H1 (cell line): ENCODE results near the gene MAGI1. TPM values are rescaled to one million over a fixed set of nuclear protein-coding genes. Genes with fewer than 3 reads are reported as not detected.

Source experiments
- CTCF ChIA-PET: fragments of 300-600 bp; sonication (Branson Sonifier 250); formaldehyde crosslinking; loops from one replicate; lab custom pipeline; 2021; ENCODE audit not compliant: partially characterized antibody; lab: Charles Lee
- POLR2A ChIA-PET: fragments of 300-600 bp; sonication (Branson Sonifier 250); formaldehyde crosslinking; loops from one replicate; lab custom pipeline; 2021; ENCODE audit warnings: inconsistent platforms; ENCODE audit not compliant: partially characterized antibody; lab: Charles Lee
- DNase-seq, 2 experiments: peaks; one replicate each; pipeline versions ENCODE4 v3.0.0 to v3.0.0-alpha.2; 2010 to 2022; ENCODE audit warnings: low spot score in 2 of 2, low read depth in 1 of 2, mixed read lengths in 1 of 2
- FAIRE-seq: peaks from 2 replicates; lab custom pipeline; 2011; peaks lifted over from hg19 to GRCh38; lab: Jason Lieb, UNC
- H2AFZ ChIP-seq: 2 replicates; pipeline ENCODE4 v1.8.1; 2012; ENCODE audit warnings: low read length, inconsistent platforms
- H2AK5ac ChIP-seq: 2 replicates; pipeline ENCODE4 v1.6.1; 2013; ENCODE audit warnings: low read depth, low read length
- H2BK120ac ChIP-seq: replicated peaks from 2 replicates; pipeline ENCODE3; 2013; ENCODE audit warnings: low read depth, low read length, inconsistent platforms
- H2BK12ac ChIP-seq: 2 replicates; pipeline ENCODE4 v1.6.1; 2013; ENCODE audit warnings: low read depth, low read length
- H2BK15ac ChIP-seq: 2 replicates; pipeline ENCODE4 v1.6.1; 2013; ENCODE audit warnings: low read length
- H2BK20ac ChIP-seq: 2 replicates; pipeline ENCODE4 v1.6.1; 2013; ENCODE audit warnings: low read length
- H2BK5ac ChIP-seq: 2 replicates; pipeline ENCODE4 v1.6.1; 2013; ENCODE audit warnings: low read depth, low read length
- H3K14ac ChIP-seq: 2 replicates; pipeline ENCODE4 v1.6.1; 2013; ENCODE audit warnings: inconsistent platforms; ENCODE audit not compliant: insufficient read length
- H3K18ac ChIP-seq: 2 replicates; pipeline ENCODE4 v1.6.1; 2013; ENCODE audit warnings: low read length; ENCODE audit errors: extremely low read depth
- H3K23ac ChIP-seq: 2 replicates; pipeline ENCODE4 v1.6.1; 2013; ENCODE audit warnings: inconsistent platforms; ENCODE audit not compliant: insufficient read length
- H3K23me2 ChIP-seq: 2 replicates; pipeline ENCODE4 v1.6.1; 2013; ENCODE audit warnings: low read depth, low read length
- H3K27ac ChIP-seq: 2 replicates; pipeline ENCODE4 v1.6.1; 2011; ENCODE audit warnings: low read depth, low read length, inconsistent platforms
- H3K27me3 ChIP-seq, 4 experiments: replicated peaks in 1 of 4; 1 replicate in 1 of 4; 2 replicates in 3 of 4; pipeline versions ENCODE4 v1.6.1 to v1.8.1; 2011 to 2013; ENCODE audit warnings: low read length in 3 of 4, mild to moderate bottlenecking in 3 of 4, inconsistent platforms in 2 of 4, mixed read lengths in 2 of 4, moderate library complexity in 1 of 4; ENCODE audit not compliant: control insufficient read depth in 3 of 4, insufficient read depth in 3 of 4; ENCODE audit errors: extremely low read depth in 1 of 4
- H3K36me3 ChIP-seq, 4 experiments: 2 replicates each; pipeline versions ENCODE4 v1.6.1 to v1.8.1; 2011 to 2013; ENCODE audit warnings: mild to moderate bottlenecking in 4 of 4, low read length in 3 of 4, moderate library complexity in 2 of 4, control low read depth in 1 of 4, inconsistent platforms in 1 of 4; ENCODE audit not compliant: insufficient read depth in 4 of 4, control insufficient read depth in 2 of 4
- H3K4ac ChIP-seq: replicated peaks from 2 replicates; pipeline ENCODE3; 2013; ENCODE audit warnings: low read length, low read depth, mixed read lengths, inconsistent platforms; ENCODE audit not compliant: insufficient read length
- H3K4me1 ChIP-seq, 4 experiments: replicated peaks in 1 of 4; 1 replicate in 1 of 4; 2 replicates in 3 of 4; pipeline versions ENCODE4 v1.6.1 to v1.8.1; 2011 to 2013; ENCODE audit warnings: low read length in 3 of 4, inconsistent platforms in 2 of 4, mixed read lengths in 1 of 4; ENCODE audit not compliant: insufficient read depth in 4 of 4, control insufficient read depth in 3 of 4
- H3K4me2 ChIP-seq, 2 experiments: 2 replicates each; pipeline versions ENCODE4 v1.6.1 to v1.8.1; 2011 to 2013; ENCODE audit warnings: low read depth in 2 of 2, low read length in 2 of 2, control low read depth in 1 of 2, inconsistent platforms in 1 of 2, mild to moderate bottlenecking in 1 of 2; ENCODE audit not compliant: insufficient read depth in 1 of 2
- H3K4me3 ChIP-seq, 4 experiments: fragments of 200-600, 300-600 bp in 1 of 4; sonication (generic), shearing (Covaris generic), sonication (Bioruptor Twin) in 1 of 4; 2 replicates each; pipeline versions ENCODE4 v1.5.1 to v1.8.1; 2011 to 2016; ENCODE audit warnings: low read length in 4 of 4, low read depth in 3 of 4, control low read depth in 2 of 4, inconsistent platforms in 2 of 4, mild to moderate bottlenecking in 2 of 4, mixed read lengths in 1 of 4, moderate library complexity in 1 of 4; ENCODE audit not compliant: insufficient read depth in 2 of 4; ENCODE audit errors: extremely low read depth in 1 of 4
- H3K56ac ChIP-seq: replicated peaks from 2 replicates; pipeline ENCODE3; 2013; ENCODE audit warnings: low read depth, mild to moderate bottlenecking, mixed read lengths, low read length, inconsistent platforms; ENCODE audit not compliant: insufficient read length
- H3K79me1 ChIP-seq: 2 replicates; pipeline ENCODE4 v1.6.1; 2013; ENCODE audit warnings: low read depth, low read length, control low read depth
- H3K79me2 ChIP-seq, 2 experiments: 2 replicates each; pipeline versions ENCODE4 v1.6.1 to v1.8.1; 2012 to 2013; ENCODE audit warnings: low read length in 2 of 2, mild to moderate bottlenecking in 2 of 2, inconsistent platforms in 1 of 2; ENCODE audit not compliant: insufficient read depth in 2 of 2, control insufficient read depth in 1 of 2
- H3K9ac ChIP-seq, 4 experiments: replicated peaks in 1 of 4; 1 replicate in 1 of 4; 2 replicates in 3 of 4; pipeline versions ENCODE4 v1.6.1 to v1.8.1; 2011 to 2013; ENCODE audit warnings: low read depth in 3 of 4, low read length in 3 of 4, control low read depth in 2 of 4, mild to moderate bottlenecking in 2 of 4, moderate library complexity in 2 of 4, inconsistent platforms in 1 of 4; ENCODE audit errors: extremely low read depth in 1 of 4
- H3K9me3 ChIP-seq, 2 experiments: 2 replicates each; pipeline versions ENCODE4 v1.6.1 to v1.8.1; 2012 to 2013; ENCODE audit warnings: mild to moderate bottlenecking in 2 of 2, moderate library complexity in 2 of 2, control low read depth in 1 of 2, inconsistent platforms in 1 of 2, low read depth in 1 of 2, low read length in 1 of 2, mixed read lengths in 1 of 2; ENCODE audit not compliant: insufficient read depth in 2 of 2
- H4K20me1 ChIP-seq, 2 experiments: replicated peaks in 1 of 2; 2 replicates each; pipeline versions ENCODE3 to v1.8.1; 2011 to 2013; ENCODE audit warnings: inconsistent platforms in 2 of 2, low read length in 2 of 2, mild to moderate bottlenecking in 1 of 2; ENCODE audit not compliant: insufficient read depth in 2 of 2, control insufficient read depth in 1 of 2
- H4K5ac ChIP-seq: 2 replicates; pipeline ENCODE4 v1.6.1; 2013; ENCODE audit warnings: low read length, low read depth, mixed read lengths, inconsistent platforms; ENCODE audit not compliant: insufficient read length
- H4K8ac ChIP-seq: 2 replicates; pipeline ENCODE4 v1.8.0; 2013; ENCODE audit warnings: mild to moderate bottlenecking, moderate library complexity, low read length, inconsistent platforms; ENCODE audit not compliant: insufficient read depth; ENCODE audit errors: extremely low read depth
- H4K91ac ChIP-seq: replicated peaks from 2 replicates; pipeline ENCODE3; 2013; ENCODE audit warnings: low read length, mixed read lengths, inconsistent platforms; ENCODE audit not compliant: insufficient read length
- ASH2L ChIP-seq: fragments of 200-600, 300-600 bp; sonication (generic); IDR thresholded peaks from one replicate; pipeline ENCODE4 v1.7.1; 2017; ENCODE audit warnings: low read length
- GABPA ChIP-seq: IDR thresholded peaks from 2 replicates; pipeline ENCODE4 v1.6.1; 2011; ENCODE audit warnings: mild to moderate bottlenecking, low read length, moderate library complexity, borderline replicate concordance; ENCODE audit not compliant: insufficient read depth
- HDAC2 ChIP-seq, 2 experiments: fragments of 300-600 bp in 1 of 2; sonication (generic) in 1 of 2; IDR thresholded peaks; 2 replicates each; pipeline ENCODE4 v1.6.1; 2011 to 2012; ENCODE audit warnings: low read depth in 2 of 2, low read length in 2 of 2, mild to moderate bottlenecking in 2 of 2, moderate library complexity in 2 of 2, borderline replicate concordance in 1 of 2, inconsistent platforms in 1 of 2
- HDAC6 ChIP-seq: IDR thresholded peaks from one replicate; pipeline ENCODE4 v1.7.1; 2012; ENCODE audit warnings: low read depth, mild to moderate bottlenecking, inconsistent platforms, low read length, moderate library complexity
- KDM1A ChIP-seq: fragments of 200-600, 300-600 bp; sonication (generic); IDR thresholded peaks from 2 replicates; pipeline ENCODE4 v1.7.1; 2016; ENCODE audit warnings: mild to moderate bottlenecking, low read length, borderline replicate concordance
- RBBP5 ChIP-seq: IDR thresholded peaks from 2 replicates; pipeline ENCODE4 v1.7.1; 2012; ENCODE audit warnings: low read depth, mild to moderate bottlenecking, inconsistent platforms, low read length, moderate library complexity, borderline replicate concordance
- RXRA ChIP-seq: IDR thresholded peaks from 2 replicates; pipeline ENCODE4 v1.6.1; 2011; ENCODE audit warnings: low read depth, mild to moderate bottlenecking, low read length, moderate library complexity; ENCODE audit not compliant: insufficient read depth
- SIN3A ChIP-seq, 2 experiments: IDR thresholded peaks in 1 of 2; conservative IDR thresholded peaks in 1 of 2; 2 replicates each; pipeline ENCODE4 v1.6.1; 2011 to 2012; ENCODE audit warnings: low read length in 2 of 2, improper control_type of control experiment in 1 of 2, low read depth in 1 of 2, mild to moderate bottlenecking in 1 of 2
- TBP ChIP-seq: IDR thresholded peaks from 2 replicates; pipeline ENCODE4 v1.6.1; 2011; ENCODE audit warnings: low read depth, low read length, improper control_type of control experiment
- USF2 ChIP-seq: IDR thresholded peaks from 2 replicates; pipeline ENCODE4 v1.6.1; 2011; ENCODE audit warnings: low read length, improper control_type of control experiment
- WGBS, 2 experiments: shearing (Covaris generic) in 1 of 2; methylation state at CpG; one replicate each; pipeline versions ENCODE4 v1.1.6 to v1.1.7; 2013 to 2015; ENCODE audit warnings: low lambda C conversion rate in 2 of 2, mixed read lengths in 2 of 2, inconsistent platforms in 1 of 2, low coverage in 1 of 2, missing lambda C conversion rate in 1 of 2; ENCODE audit not compliant: insufficient replicate concordance in 2 of 2, insufficient coverage in 1 of 2, insufficient read length in 1 of 2; ENCODE audit errors: extremely low coverage in 1 of 2, missing lambda C conversion rate in 1 of 2; 5-methylcytosine and 5-hydroxymethylcytosine counted together
- polyA plus RNA-seq, 7 experiments: library from polyadenylated mRNA; depleted of rRNA in 3 of 7; stranded (reverse) in 5 of 7; unstranded in 2 of 7; fragments of >200 nt in 5 of 7; fragments of 200-250 nt in 2 of 7; gene quantifications; 1 replicate in 5 of 7; 2 replicates in 1 of 7; 4 replicates in 1 of 7; pipeline versions ENCODE4 v1.2.1 to v1.2.3, GENCODE V29; 2011 to 2013; ENCODE audit warnings: missing spikeins in 2 of 7, mixed read lengths in 2 of 7
- total RNA-seq: library from RNA; stranded (reverse); fragmentation: NEBNext Ultra II Directional; extraction: Animal tissue kit (Norgen Biotek cat#: 25700); gene quantifications from 2 replicates; pipeline ENCODE4 v1.2.1, GENCODE V29; 2021

Gene MAGI1
- total and polyA plus RNA-seq, 2 of the 8 experiments (the other 6 are each of a cell fraction or from before 2014, with no cell fraction given): 19.8 to 78.0 TPM

- Histone ChIP-seq H3K56ac (no peak overlapping the region), H2AK5ac (no peak overlapping the region), H4K20me1 (no peaks in the 10 kb centered on the region), H3K27me3 (no peaks in the 10 kb centered on the region), H2AFZ (no peak overlapping the region), H3K18ac (no peak overlapping the region), H3K14ac (no peak overlapping the region), H3K27ac (no peak overlapping the region), H3K79me1 (no peaks in the 10 kb centered on the region), H2BK5ac (no peak overlapping the region), H3K36me3 (no peaks in the 10 kb centered on the region), H3K9ac (no peak overlapping the region), H3K4me2 (no peak overlapping the region), H3K23me2 (no peaks in the 10 kb centered on the region), H3K4ac (no peak overlapping the region), H2BK12ac (no peak overlapping the region), H4K91ac (no peak overlapping the region), H2BK20ac (no peak overlapping the region), H2BK120ac (no peak overlapping the region), H3K23ac (no peak overlapping the region), H2BK15ac (no peak overlapping the region), H3K4me3 (no peak overlapping the region), H4K5ac (no peak overlapping the region), H3K79me2 (peaks cover 0 to 6% of the 10 kb centered on the region in 2 experiments; a peak in 1 of 4 replicates), H4K8ac (no peak overlapping the region), H3K9me3 (peaks cover 0 to 6% of the 10 kb centered on the region in 2 experiments; a peak in 2 of 4 replicates), H3K4me1 (peaks cover 0 to 7% (median 6%) of the 10 kb centered on the region in 4 experiments; a peak in 3 of 7 replicates)
- ChIA-PET CTCF (interaction anchor here (0.5 to 1.8 kb wide), 5 partner anchors 13 to 453 kb away, joined by 3 to 5 read pairs (median 3); no protein-coding TSS in a partner anchor), POLR2A (interaction anchor here (0.8 kb wide), 1 partner anchor 115 kb away, joined by 3 read pairs; no protein-coding TSS in a partner anchor)
- 93% methylated on average over 4 of the region's 4 CpGs; no CpG with 5 or more reads in 1 of the 2 experiments for WGBS, 2 experiments
- no peak for DNase-seq
- FAIRE-seq: no peak
- TF ChIP-seq ASH2L (no peak), HDAC6 (no peak), KDM1A (no peak), SIN3A (conservative IDR thresholded peaks at IDR 0.05 in 1 of 2, IDR thresholded peaks at IDR 0.05 in 1 of 2; ENCODE audit: low read depth in 1 of 2, low read length in 2 of 2) (no peak), TBP (no peak), GABPA (no peak), RBBP5 (no peak), HDAC2 (IDR thresholded peaks at IDR 0.05; ENCODE audit: borderline replicate concordance in 1 of 2, low read depth in 2 of 2, low read length in 2 of 2) (no peak), USF2 (no peak), RXRA (no peak)
These were observed 383.7 kb downstream of the MAGI1 start for GRCh38 chr3:65655061-65655460.
